Panc1 (cell line): Measurements from ENCODE around the gene PTMS. TPM values are rescaled to one million over a fixed set of nuclear protein-coding genes. Genes with fewer than 3 reads are reported as not detected.

Experiments
- ATAC-seq: fragments of 200-7000 bp; cut with Tn5 transposase; 2 replicates; pipeline ENCODE4 v1.9.1; 2020; ENCODE audit warnings: mild to moderate bottlenecking, moderate library complexity
- BruUV-seq: library from RNA; stranded (reverse); fragments of 400-500 nt; replicated peaks from 2 replicates; lab custom pipeline; 2021; lab: Mats Ljungman, UMichigan
- CTCF ChIA-PET: fragments of 300-600 bp; sonication (Branson Sonifier 250); formaldehyde crosslinking; loops from one replicate; lab custom pipeline; 2022; ENCODE audit warnings: antibody characterized with exemption; lab: Charles Lee
- POLR2A ChIA-PET: fragments of 300-600 bp; sonication (Branson Sonifier 250); formaldehyde crosslinking; loops from one replicate; lab custom pipeline; 2022; ENCODE audit warnings: antibody characterized with exemption; lab: Charles Lee
- DNase-seq: peaks from one replicate; pipeline ENCODE4 v3.0.0-alpha.2; 2010; ENCODE audit warnings: low read depth, low spot score
- H3K27ac ChIP-seq: 2 replicates; pipeline ENCODE4 v1.5.1; 2011; ENCODE audit warnings: mild to moderate bottlenecking, low read length, inconsistent platforms
- H3K27me3 ChIP-seq: fragments of 200-500 bp; sonication (Bioruptor generic); 2 replicates; pipeline ENCODE4 v1.6.0; 2014; ENCODE audit warnings: low read length, inconsistent platforms; ENCODE audit not compliant: control insufficient read depth, insufficient read depth
- H3K36me3 ChIP-seq: fragments of 200-500 bp; sonication (Bioruptor generic); 2 replicates; pipeline ENCODE4 v1.5.1; 2014; ENCODE audit warnings: inconsistent platforms, mild to moderate bottlenecking, low read length, moderate library complexity; ENCODE audit not compliant: control insufficient read depth, insufficient read depth
- H3K4me1 ChIP-seq: 2 replicates; pipeline ENCODE4 v1.5.1; 2011; ENCODE audit warnings: inconsistent platforms, mild to moderate bottlenecking, low read length, moderate library complexity; ENCODE audit not compliant: control insufficient read depth, insufficient read depth
- H3K4me3 ChIP-seq, 2 experiments: 2 replicates each; pipeline ENCODE4 v1.5.1; 2011 to 2012; ENCODE audit warnings: low read depth in 2 of 2, low read length in 2 of 2, mild to moderate bottlenecking in 2 of 2, inconsistent platforms in 1 of 2, moderate library complexity in 1 of 2
- H3K9me3 ChIP-seq: fragments of 200-500 bp; sonication (Bioruptor generic); 2 replicates; pipeline ENCODE4 v1.5.1; 2014; ENCODE audit warnings: low read depth, mild to moderate bottlenecking, inconsistent platforms, low read length, moderate library complexity; ENCODE audit not compliant: control insufficient read depth, insufficient read depth
- POLR2AphosphoS5 ChIP-seq: IDR thresholded peaks from 2 replicates; pipeline ENCODE4 v1.6.1; 2012; ENCODE audit warnings: mild to moderate bottlenecking, low read depth, low read length, moderate library complexity
- REST ChIP-seq, 2 experiments: IDR thresholded peaks; 2 replicates each; pipeline ENCODE4 v1.6.1; 2011 to 2012; ENCODE audit warnings: low read depth in 2 of 2, control low read depth in 1 of 2, low read length in 1 of 2, mild to moderate bottlenecking in 1 of 2, moderate library complexity in 1 of 2; ENCODE audit not compliant: insufficient read depth in 1 of 2
- SIN3A ChIP-seq: IDR thresholded peaks from 2 replicates; pipeline ENCODE4 v1.6.1; 2012; ENCODE audit warnings: low read depth, mild to moderate bottlenecking, low read length, moderate library complexity, borderline replicate concordance; ENCODE audit not compliant: insufficient read depth
- TCF7L2 ChIP-seq: IDR thresholded peaks from 2 replicates; pipeline ENCODE4 v1.6.1; 2011; ENCODE audit warnings: mild to moderate bottlenecking, low read depth, low read length, inconsistent platforms
- in situ Hi-C: cut with HindIII; loops from 2 replicates; pipeline ENCODE4 v1.10.0; 2016; ENCODE audit warnings: low sequenced_read_pairs, low pct_unique_long_range_greater_than_20kb
- intact Hi-C: fragments of 100-400 bp; cut with micrococcal nuclease; formaldehyde crosslinking; loops from one replicate; pipeline ENCODE4 v1.10.0; 2022; ENCODE audit not compliant: unreplicated experiment
- total RNA-seq: library from RNA; stranded (reverse); gene quantifications from one replicate; pipeline ENCODE4 v1.2.1, GENCODE V29; 2021; ENCODE audit not compliant: unreplicated experiment
- TF ChIP-seq, protein P1 (sequence below): fragments of 450-650 bp; IDR thresholded peaks from 2 replicates; pipeline ENCODE4 v1.5.1; 2017; ENCODE audit warnings: mild to moderate bottlenecking

The PTMS gene
- total RNA-seq, 1 experiment from 2014 or later = 395 TPM

GRCh38 chr12:6722863-6723262 is 43.3 kb upstream of the PTMS start:
- peaks cover 3% of the 10 kb centered on the region; the same call in 1 of the 2 replicates for H3K4me1 ChIP-seq
- H3K4me3 ChIP-seq = peak overlapping the region; percentile 57 to 80; a peak in 3 of 4 replicates
- no peak for DNase-seq
- no TSS peak for BruUV-seq
- peaks cover 3% of the 10 kb centered on the region; the same call in 1 of the 2 replicates for H3K36me3 ChIP-seq
- intact Hi-C loops (no loop called here), in situ Hi-C loops (no loop called here)
- CTCF ChIA-PET = no interaction called here
- H3K9me3 ChIP-seq = no peaks in the 10 kb centered on the region
- TF ChIP-seq SIN3A (no peak), REST (IDR thresholded peaks at IDR 0.05; ENCODE audit: insufficient read depth in 1 of 2, low read depth in 2 of 2, low read length in 1 of 2) (no peak), TCF7L2 (no peak)
- TF ChIP-seq, protein P1, sequence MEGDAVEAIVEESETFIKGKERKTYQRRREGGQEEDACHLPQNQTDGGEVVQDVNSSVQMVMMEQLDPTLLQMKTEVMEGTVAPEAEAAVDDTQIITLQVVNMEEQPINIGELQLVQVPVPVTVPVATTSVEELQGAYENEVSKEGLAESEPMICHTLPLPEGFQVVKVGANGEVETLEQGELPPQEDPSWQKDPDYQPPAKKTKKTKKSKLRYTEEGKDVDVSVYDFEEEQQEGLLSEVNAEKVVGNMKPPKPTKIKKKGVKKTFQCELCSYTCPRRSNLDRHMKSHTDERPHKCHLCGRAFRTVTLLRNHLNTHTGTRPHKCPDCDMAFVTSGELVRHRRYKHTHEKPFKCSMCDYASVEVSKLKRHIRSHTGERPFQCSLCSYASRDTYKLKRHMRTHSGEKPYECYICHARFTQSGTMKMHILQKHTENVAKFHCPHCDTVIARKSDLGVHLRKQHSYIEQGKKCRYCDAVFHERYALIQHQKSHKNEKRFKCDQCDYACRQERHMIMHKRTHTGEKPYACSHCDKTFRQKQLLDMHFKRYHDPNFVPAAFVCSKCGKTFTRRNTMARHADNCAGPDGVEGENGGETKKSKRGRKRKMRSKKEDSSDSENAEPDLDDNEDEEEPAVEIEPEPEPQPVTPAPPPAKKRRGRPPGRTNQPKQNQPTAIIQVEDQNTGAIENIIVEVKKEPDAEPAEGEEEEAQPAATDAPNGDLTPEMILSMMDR = no peak
- POLR2A ChIA-PET = no interaction called here
- no peaks in the 10 kb centered on the region for H3K27me3 ChIP-seq
- no peak for ATAC-seq
- H3K27ac ChIP-seq = peak overlapping the region; percentile 94; the same call in 1 of the 2 replicates

DNA sequence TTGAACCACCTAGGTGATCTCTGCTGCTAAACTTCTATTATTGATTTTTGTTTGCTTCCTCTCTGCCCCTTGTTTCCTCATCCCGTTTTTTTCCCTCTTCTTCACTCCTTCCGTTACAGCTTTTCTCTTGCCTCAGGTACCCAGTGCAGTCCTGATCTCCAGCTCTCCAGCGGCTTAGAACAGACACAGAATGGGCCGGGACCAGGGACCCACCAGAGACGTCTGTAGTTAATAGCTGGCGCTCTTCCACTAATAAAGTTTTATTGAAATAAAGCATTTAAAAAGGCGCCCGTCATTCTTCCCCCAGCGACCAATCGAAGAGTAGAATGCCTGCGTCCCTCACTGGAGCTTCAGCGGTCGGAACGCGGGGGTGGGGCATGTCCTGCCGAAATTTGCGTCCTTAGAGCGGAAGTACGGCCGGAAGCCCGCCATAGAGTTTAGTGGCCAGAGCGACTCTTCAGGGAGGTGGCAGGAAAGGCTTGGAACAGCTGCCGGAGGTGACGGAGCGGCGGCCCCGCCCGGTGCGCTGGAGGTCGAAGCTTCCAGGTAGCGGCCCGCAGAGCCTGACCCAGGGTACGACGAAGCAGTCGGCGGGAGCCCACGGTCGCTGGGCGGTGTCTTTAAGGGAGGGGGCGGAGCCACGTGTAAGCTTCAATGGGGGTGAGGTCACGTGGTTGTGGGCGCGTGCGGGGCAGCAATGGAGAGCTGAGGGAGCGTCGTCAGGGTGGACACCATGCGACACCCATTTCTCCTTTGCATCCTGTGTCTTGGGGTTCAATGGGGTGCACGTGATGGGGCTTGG is 42.4 kb upstream of the PTMS start, which contains the start of gene COPS7A:
Gene COPS7A, plus strand, starts transcription at position 440 of the 802 bp plus-strand sequence. CDS start 611 bp downstream, outside the sequence.
- Histone ChIP-seq H3K27me3 (no peaks in the 10 kb centered on the region), H3K9me3 (no peaks in the 10 kb centered on the region), H3K4me1 (peaks cover 3% of the 10 kb centered on the region; the same call in 1 of the 2 replicates), H3K4me3 (peak within 1 kb of the TSS; percentile 57 to 80), H3K36me3 (peaks cover 3% of the 10 kb centered on the region; the same call in 1 of the 2 replicates), H3K27ac (peak within 1 kb of the TSS; percentile 94)
- in situ Hi-C loops (no loop called here), intact Hi-C loops (no loop called here)
- ChIA-PET POLR2A (interaction anchor here (0.6 kb wide), 2 partner anchors 127 to 583 kb away, joined by 3 to 7 read pairs; partner anchors contain the start of gene CDCA3), CTCF (interaction anchor here (1.1 kb wide), 1 partner anchor 42 kb away, joined by 15 read pairs; the partner anchor contains the start of gene PTMS)
- BruUV-seq = no TSS peak
- peak; percentile 67 for TF ChIP-seq POLR2AphosphoS5
- 0 out of 2 replicates have a peak, but pooled peaks have one; percentile 45 for TF ChIP-seq TCF7L2
- TF ChIP-seq SIN3A = no peak
- TF ChIP-seq REST (IDR thresholded peaks at IDR 0.05; ENCODE audit: insufficient read depth in 1 of 2, low read depth in 2 of 2, low read length in 1 of 2) = 0 out of 4 replicates have a peak, but pooled peaks of 1 of the 2 experiments have one; percentile 15
- TF ChIP-seq, protein P1 = no peak
- ATAC-seq = peak; percentile 98
- DNase-seq = peak; percentile 89
